ENCODE results near the gene MYO1D.

DNA sequence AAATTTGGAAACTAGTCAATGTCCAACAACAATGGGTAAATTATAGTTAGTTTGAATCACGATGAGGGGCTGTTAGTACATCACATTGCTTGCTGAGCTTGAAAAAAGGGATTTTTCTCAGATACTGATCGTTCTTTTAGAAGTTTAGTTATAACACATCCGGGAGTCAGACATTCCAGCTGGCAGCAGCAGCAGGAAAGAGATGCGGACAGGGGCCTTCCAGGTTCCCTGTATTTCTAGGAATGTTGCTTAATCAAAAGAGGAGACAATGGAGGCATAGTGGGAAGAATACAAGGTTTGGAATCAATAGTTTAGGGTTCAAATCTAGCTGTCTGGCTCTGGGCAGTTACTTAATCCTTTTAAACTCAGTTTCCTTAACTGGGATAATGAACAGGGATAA lies 362.3 kb downstream of the MYO1D start:
- no peak for TF ChIP-seq POLR2A (IDR thresholded peaks at IDR 0.05)
- TF ChIP-seq, protein P1, sequence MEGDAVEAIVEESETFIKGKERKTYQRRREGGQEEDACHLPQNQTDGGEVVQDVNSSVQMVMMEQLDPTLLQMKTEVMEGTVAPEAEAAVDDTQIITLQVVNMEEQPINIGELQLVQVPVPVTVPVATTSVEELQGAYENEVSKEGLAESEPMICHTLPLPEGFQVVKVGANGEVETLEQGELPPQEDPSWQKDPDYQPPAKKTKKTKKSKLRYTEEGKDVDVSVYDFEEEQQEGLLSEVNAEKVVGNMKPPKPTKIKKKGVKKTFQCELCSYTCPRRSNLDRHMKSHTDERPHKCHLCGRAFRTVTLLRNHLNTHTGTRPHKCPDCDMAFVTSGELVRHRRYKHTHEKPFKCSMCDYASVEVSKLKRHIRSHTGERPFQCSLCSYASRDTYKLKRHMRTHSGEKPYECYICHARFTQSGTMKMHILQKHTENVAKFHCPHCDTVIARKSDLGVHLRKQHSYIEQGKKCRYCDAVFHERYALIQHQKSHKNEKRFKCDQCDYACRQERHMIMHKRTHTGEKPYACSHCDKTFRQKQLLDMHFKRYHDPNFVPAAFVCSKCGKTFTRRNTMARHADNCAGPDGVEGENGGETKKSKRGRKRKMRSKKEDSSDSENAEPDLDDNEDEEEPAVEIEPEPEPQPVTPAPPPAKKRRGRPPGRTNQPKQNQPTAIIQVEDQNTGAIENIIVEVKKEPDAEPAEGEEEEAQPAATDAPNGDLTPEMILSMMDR (IDR thresholded peaks at IDR 0.05) = no peak
